Stimulated activated CD8-positive, alpha-beta memory T cell treated with anti-CD3 and anti-CD28 coated beads, Interleukin-12 subunit alpha, Interleukin-12 subunit beta, amount 100 ng/mL, for 4 hours (primary cell): ENCODE measurements around the gene LRRFIP1.
"Not testable (repeated sequence)": the region's sequence is repeated elsewhere in the genome, so short reads cannot be mapped to it uniquely, and the experiment has no call there.

Experiments used
- DNase-seq: peaks from one replicate; pipeline ENCODE4 v3.0.0-alpha.2; 2020; ENCODE audit warnings: low read depth

The LRRFIP1 gene

GRCh38 chr2:237782181-237782580, 154.8 kb downstream of the LRRFIP1 start:
- DNase-seq: no peak

GRCh38 chr2:237783678-237784077, 156.3 kb downstream of the LRRFIP1 start:
- not testable (repeated sequence) for DNase-seq

GRCh38 chr2:237786936-237787335, 159.5 kb downstream of the LRRFIP1 start:
- DNase-seq: no peak

GRCh38 chr2:237790353-237790752, 163.0 kb downstream of the LRRFIP1 start:
- no peak for DNase-seq

- DNase-seq: no peak
Observed at GRCh38 chr2:237791977-237792727, 164.8 kb downstream of the LRRFIP1 start.

- DNase-seq: no peak
Observed at GRCh38 chr2:237797253-237797652, 169.9 kb downstream of the LRRFIP1 start.

- DNase-seq: no peak
Observed at GRCh38 chr2:237798236-237799059, 171.1 kb downstream of the LRRFIP1 start, which contains the start of gene RBM44. RBM44 (plus strand) TSS chr2:237798779; CDS start chr2:237813610, 14,831 bp downstream.

GRCh38 chr2:237799060-237799428, 171.7 kb downstream of the LRRFIP1 start:
- no peak for DNase-seq

- no peak for DNase-seq
Observed at GRCh38 chr2:237801466-237801865, 174.1 kb downstream of the LRRFIP1 start.

- DNase-seq: no peak
Observed at GRCh38 chr2:237806334-237806733, 178.9 kb downstream of the LRRFIP1 start.

- no peak for DNase-seq
Observed at GRCh38 chr2:237815637-237816036, 188.2 kb downstream of the LRRFIP1 start.

- DNase-seq: no peak
Observed at GRCh38 chr2:237816531-237816930, 189.1 kb downstream of the LRRFIP1 start.

- no peak for DNase-seq
Observed at GRCh38 chr2:237818066-237818473, 190.7 kb downstream of the LRRFIP1 start.

GRCh38 chr2:237819231-237819630, 191.8 kb downstream of the LRRFIP1 start:
- no peak for DNase-seq

GRCh38 chr2:237820421-237820820, 193.0 kb downstream of the LRRFIP1 start:
- DNase-seq: no peak

- DNase-seq: no peak
Observed at GRCh38 chr2:237823544-237823943, 196.2 kb downstream of the LRRFIP1 start.

- no peak for DNase-seq
Observed at GRCh38 chr2:237824085-237824484, 196.7 kb downstream of the LRRFIP1 start.

GRCh38 chr2:237827421-237827987, 200.1 kb downstream of the LRRFIP1 start:
- DNase-seq: no peak
